ENCODE measurements around the gene STK25.

The STK25 gene

GRCh38 chr2:241508240-241509154, at the start of gene STK25:
Gene STK25, minus strand, starts transcription at chr2:241508584. Its CDS starts 549 bp downstream, at chr2:241508035.
- peak; percentile 99 for DNase-seq (ENCODE audit: low spot score)

GRCh38 chr2:241556746-241557145, 48.4 kb upstream of the STK25 start:
- no peak for DNase-seq (ENCODE audit: low spot score)

GRCh38 chr2:241555711-241556110, 47.3 kb upstream of the STK25 start:
- DNase-seq (ENCODE audit: low spot score), result no peak

GRCh38 chr2:241554610-241555322, 46.4 kb upstream of the STK25 start:
- DNase-seq (ENCODE audit: low spot score), result no peak

GRCh38 chr2:241553981-241554380, 45.6 kb upstream of the STK25 start:
- DNase-seq (ENCODE audit: low spot score), result no peak

- no peak for DNase-seq (ENCODE audit: low spot score)
Measured at GRCh38 chr2:241553512-241553830, 45.1 kb upstream of the STK25 start.

GRCh38 chr2:241551998-241552737, 43.8 kb upstream of the STK25 start:
- DNase-seq (ENCODE audit: low spot score), result no peak

- no peak for DNase-seq (ENCODE audit: low spot score)
Measured at GRCh38 chr2:241551599-241551997, 43.2 kb upstream of the STK25 start.

- DNase-seq (ENCODE audit: low spot score), result no peak
Measured at GRCh38 chr2:241550616-241551580, 42.5 kb upstream of the STK25 start.

GRCh38 chr2:241548451-241548835, 40.1 kb upstream of the STK25 start:
- DNase-seq (ENCODE audit: low spot score), result no peak

- DNase-seq (ENCODE audit: low spot score), result no peak
Measured at GRCh38 chr2:241547781-241548450, 39.5 kb upstream of the STK25 start.

GRCh38 chr2:241546771-241547498, 38.6 kb upstream of the STK25 start:
- DNase-seq (ENCODE audit: low spot score), result peak; percentile 83

GRCh38 chr2:241545523-241546473, 37.4 kb upstream of the STK25 start:
- no peak for DNase-seq (ENCODE audit: low spot score)

- DNase-seq (ENCODE audit: low spot score), result peak; percentile 72
Measured at GRCh38 chr2:241545106-241545505, 36.7 kb upstream of the STK25 start.

- no peak for DNase-seq (ENCODE audit: low spot score)
Measured at GRCh38 chr2:241542278-241542605, 33.9 kb upstream of the STK25 start.

GRCh38 chr2:241541564-241542277, 33.3 kb upstream of the STK25 start:
- no peak for DNase-seq (ENCODE audit: low spot score)

GRCh38 chr2:241540771-241541561, 32.6 kb upstream of the STK25 start:
- peak; percentile 87 for DNase-seq (ENCODE audit: low spot score)

GRCh38 chr2:241540401-241540770, 32.0 kb upstream of the STK25 start:
- DNase-seq (ENCODE audit: low spot score), result peak; percentile 21
